Liver (tissue), 9 donors: Measurements from ENCODE around the gene SMAD1. TPM values are rescaled to one million over a fixed set of nuclear protein-coding genes. Genes with fewer than 3 reads are reported as not detected.

ENCODE experiments used
- DNase-seq: peaks from one replicate; pipeline ENCODE4 v3.0.0-alpha.2; 2017; ENCODE audit warnings: low spot score
- H3K27ac ChIP-seq, 2 donors: one replicate each; pipeline ENCODE4 v1.7.0; 2013; ENCODE audit warnings: inconsistent platforms in 2 of 2, low read length in 2 of 2, control low read depth in 1 of 2, low read depth in 1 of 2, mild to moderate bottlenecking in 1 of 2
- H3K27me3 ChIP-seq, 4 donors: one replicate each; pipeline versions ENCODE4 v1.6.1 to v1.7.0; 2013; ENCODE audit warnings: low read length in 3 of 4, inconsistent platforms in 1 of 4, mild to moderate bottlenecking in 1 of 4, moderate library complexity in 1 of 4; ENCODE audit not compliant: control insufficient read depth in 4 of 4, insufficient read depth in 4 of 4
- H3K36me3 ChIP-seq, 4 donors: one replicate each; pipeline versions ENCODE4 v1.6.1 to v1.7.0; 2013; ENCODE audit warnings: low read length in 3 of 4, mild to moderate bottlenecking in 3 of 4, low read depth in 1 of 4, moderate library complexity in 1 of 4; ENCODE audit not compliant: control insufficient read depth in 4 of 4, insufficient read depth in 3 of 4
- H3K4me1 ChIP-seq, 4 donors: one replicate each; pipeline versions ENCODE4 v1.6.1 to v1.7.0; 2013; ENCODE audit warnings: low read length in 3 of 4, mild to moderate bottlenecking in 3 of 4, moderate library complexity in 1 of 4; ENCODE audit not compliant: control insufficient read depth in 4 of 4, insufficient read depth in 4 of 4
- H3K4me3 ChIP-seq, 3 donors: one replicate each; pipeline versions ENCODE4 v1.6.1 to v1.7.0; 2013; ENCODE audit warnings: low read length in 3 of 3, control low read depth in 1 of 3, low read depth in 1 of 3, mild to moderate bottlenecking in 1 of 3
- H3K9ac ChIP-seq, 2 donors: one replicate each; pipeline ENCODE4 v1.7.0; 2013; ENCODE audit warnings: low read length in 2 of 2, mild to moderate bottlenecking in 2 of 2, moderate library complexity in 2 of 2, control low read depth in 1 of 2, low read depth in 1 of 2
- H3K9me3 ChIP-seq, 4 donors: one replicate each; pipeline versions ENCODE4 v1.6.1 to v1.7.0; 2013; ENCODE audit warnings: low read length in 3 of 4; ENCODE audit not compliant: control insufficient read depth in 4 of 4
- EGR1 ChIP-seq, 2 donors: IDR thresholded peaks; 2 replicates each; pipeline ENCODE4 v1.6.1; 2016 to 2018; ENCODE audit warnings: antibody characterized with exemption in 2 of 2, low read depth in 2 of 2
- FOXA1 ChIP-seq: IDR thresholded peaks from 2 replicates; pipeline ENCODE4 v1.6.1; 2016; ENCODE audit warnings: antibody characterized with exemption
- FOXA2 ChIP-seq: IDR thresholded peaks from 2 replicates; pipeline ENCODE4 v1.6.1; 2016; ENCODE audit warnings: antibody characterized with exemption
- GABPA ChIP-seq, 2 donors: IDR thresholded peaks in 1 of 2; conservative IDR thresholded peaks in 1 of 2; 2 replicates each; pipeline ENCODE4 v1.6.1; 2016; ENCODE audit warnings: antibody characterized with exemption in 2 of 2, mild to moderate bottlenecking in 1 of 2, moderate library complexity in 1 of 2
- HNF4A ChIP-seq, 2 donors: conservative IDR thresholded peaks; 2 replicates each; pipeline ENCODE4 v1.6.1; 2016; ENCODE audit warnings: antibody characterized with exemption in 2 of 2, mild to moderate bottlenecking in 2 of 2
- HNF4G ChIP-seq: IDR thresholded peaks from 2 replicates; pipeline ENCODE4 v1.6.1; 2016; ENCODE audit warnings: antibody characterized with exemption
- JUND ChIP-seq, 2 donors: IDR thresholded peaks; 2 replicates each; pipeline ENCODE4 v1.6.1; 2016; ENCODE audit warnings: antibody characterized with exemption in 2 of 2
- NR2F2 ChIP-seq: IDR thresholded peaks from 2 replicates; pipeline ENCODE4 v1.6.1; 2016; ENCODE audit warnings: antibody characterized with exemption
- RAD21 ChIP-seq, 2 donors: IDR thresholded peaks; 2 replicates each; pipeline ENCODE4 v1.6.1; 2016; ENCODE audit warnings: antibody characterized with exemption in 2 of 2, mild to moderate bottlenecking in 2 of 2
- RXRA ChIP-seq, 2 donors: IDR thresholded peaks; 2 replicates each; pipeline ENCODE4 v1.6.1; 2017 to 2018; ENCODE audit warnings: antibody characterized with exemption in 2 of 2, mild to moderate bottlenecking in 1 of 2
- SP1 ChIP-seq: IDR thresholded peaks from 2 replicates; pipeline ENCODE4 v1.6.1; 2018; ENCODE audit warnings: antibody characterized with exemption, mild to moderate bottlenecking
- TAF1 ChIP-seq: conservative IDR thresholded peaks from 2 replicates; pipeline ENCODE4 v1.6.1; 2016; ENCODE audit warnings: antibody characterized with exemption, mild to moderate bottlenecking
- YY1 ChIP-seq: IDR thresholded peaks from 2 replicates; pipeline ENCODE4 v1.6.1; 2016; ENCODE audit warnings: antibody characterized with exemption, mild to moderate bottlenecking
- WGBS: extraction: QIAGEN DNeasy Blood & Tissue Kit; methylation state at CpG from one replicate; pipeline ENCODE4 v1.1.7; 2013; 5-methylcytosine and 5-hydroxymethylcytosine counted together
- polyA plus RNA-seq, 2 donors: library from polyadenylated mRNA; stranded (reverse) in 1 of 2; unstranded in 1 of 2; fragments of 200-250 nt in 1 of 2; fragments of >200 nt in 1 of 2; fragmentation: Nextera tagmentation in 1 of 2; extraction: Ambion mirVana in 1 of 2; gene quantifications; one replicate each; pipeline versions ENCODE4 v1.2.1 to v1.2.3, GENCODE V29; 2013 to 2015
- total RNA-seq, 2 donors: library from RNA; depleted of rRNA; stranded (reverse); fragments of >200 nt; gene quantifications; one replicate each; pipeline ENCODE4 v1.2.3, GENCODE V29; 2014
- TF ChIP-seq, protein P1 (sequence below): IDR thresholded peaks from 2 replicates; pipeline ENCODE4 v1.6.1; 2016; ENCODE audit warnings: antibody characterized with exemption
- TF ChIP-seq, protein P2 (sequence below): IDR thresholded peaks from 2 replicates; pipeline ENCODE4 v1.6.1; 2016; ENCODE audit warnings: antibody characterized with exemption, mild to moderate bottlenecking
- TF ChIP-seq, protein P3 (sequence below): fragments of 150-350 bp; IDR thresholded peaks from 2 replicates; pipeline ENCODE4 v1.5.1; 2017; ENCODE audit warnings: improper control_type of control experiment, low read depth, low read length; ENCODE audit not compliant: missing input control
- TF ChIP-seq, protein P4 (sequence below): IDR thresholded peaks from 2 replicates; pipeline ENCODE4 v1.6.1; 2016; ENCODE audit warnings: antibody characterized with exemption
- TF ChIP-seq, protein P5 (sequence below): IDR thresholded peaks from 2 replicates; pipeline ENCODE4 v1.6.1; 2016; ENCODE audit warnings: antibody characterized with exemption
- donor health status: healthy.
- donor health status: healthy.
- donor health status: healthy.
- donor health status: healthy.
- donor health status: healthy.

The SMAD1 gene
- total RNA-seq (10 to 100 TPM in 1 of 2 donors, 1 to 10 TPM in 1; 6.3 to 43.8 TPM), polyA plus RNA-seq (10 to 100 TPM; 10.5 to 18.8 TPM)

DNA sequence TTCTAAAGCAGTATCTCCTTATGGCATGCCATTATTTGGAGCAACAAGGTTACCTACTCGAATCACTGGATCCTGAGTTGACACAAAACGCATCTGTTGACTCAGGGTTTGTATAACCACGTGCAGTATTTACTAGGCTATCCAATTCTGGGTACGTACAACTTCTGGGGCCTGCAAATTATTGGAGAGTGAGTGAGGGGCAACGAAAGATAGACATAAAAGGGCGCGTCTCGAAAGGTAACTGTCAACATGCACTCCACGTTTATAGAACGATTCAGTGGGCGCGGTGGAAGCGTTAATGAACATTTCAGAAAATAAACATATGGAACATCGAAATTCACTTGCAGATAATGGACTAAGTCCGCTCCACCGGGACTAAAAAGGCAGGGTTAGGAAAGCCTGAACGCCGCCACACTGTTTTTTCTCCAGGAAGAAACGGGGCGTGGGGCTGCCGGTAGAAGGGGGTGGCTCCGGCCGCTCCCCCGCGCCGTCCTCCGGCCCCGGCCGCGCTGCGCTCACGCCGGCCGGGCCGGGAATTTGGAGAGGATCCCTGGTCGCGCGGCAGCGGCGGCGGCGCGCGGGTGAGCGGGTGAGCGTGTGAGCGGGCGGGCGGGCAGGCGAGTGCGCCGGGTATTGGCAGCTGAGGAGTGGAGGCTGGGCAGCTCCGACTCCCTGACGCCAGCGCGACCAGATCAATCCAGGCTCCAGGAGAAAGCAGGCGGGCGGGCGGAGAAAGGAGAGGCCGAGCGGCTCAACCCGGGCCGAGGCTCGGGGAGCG lies at the start of gene SMAD1:
Gene SMAD1 (plus strand): TSS at position 690 of the 778 bp plus-strand sequence. CDS start 32,761 bp downstream, outside the sequence.
- H3K9me3 ChIP-seq = no peaks in the 10 kb centered on the region
- TF ChIP-seq RXRA (IDR thresholded peaks at IDR 0.05) (no peak), FOXA1 (peak; percentile 21), SP1 (no peak), TAF1 (peak; percentile 65), FOXA2 (peak; percentile 54), RAD21 (IDR thresholded peaks at IDR 0.05) (peak; percentile 9 to 21)
- TF ChIP-seq, protein P1, sequence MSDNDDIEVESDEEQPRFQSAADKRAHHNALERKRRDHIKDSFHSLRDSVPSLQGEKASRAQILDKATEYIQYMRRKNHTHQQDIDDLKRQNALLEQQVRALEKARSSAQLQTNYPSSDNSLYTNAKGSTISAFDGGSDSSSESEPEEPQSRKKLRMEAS = peak; percentile 43
- TF ChIP-seq, protein P2, sequence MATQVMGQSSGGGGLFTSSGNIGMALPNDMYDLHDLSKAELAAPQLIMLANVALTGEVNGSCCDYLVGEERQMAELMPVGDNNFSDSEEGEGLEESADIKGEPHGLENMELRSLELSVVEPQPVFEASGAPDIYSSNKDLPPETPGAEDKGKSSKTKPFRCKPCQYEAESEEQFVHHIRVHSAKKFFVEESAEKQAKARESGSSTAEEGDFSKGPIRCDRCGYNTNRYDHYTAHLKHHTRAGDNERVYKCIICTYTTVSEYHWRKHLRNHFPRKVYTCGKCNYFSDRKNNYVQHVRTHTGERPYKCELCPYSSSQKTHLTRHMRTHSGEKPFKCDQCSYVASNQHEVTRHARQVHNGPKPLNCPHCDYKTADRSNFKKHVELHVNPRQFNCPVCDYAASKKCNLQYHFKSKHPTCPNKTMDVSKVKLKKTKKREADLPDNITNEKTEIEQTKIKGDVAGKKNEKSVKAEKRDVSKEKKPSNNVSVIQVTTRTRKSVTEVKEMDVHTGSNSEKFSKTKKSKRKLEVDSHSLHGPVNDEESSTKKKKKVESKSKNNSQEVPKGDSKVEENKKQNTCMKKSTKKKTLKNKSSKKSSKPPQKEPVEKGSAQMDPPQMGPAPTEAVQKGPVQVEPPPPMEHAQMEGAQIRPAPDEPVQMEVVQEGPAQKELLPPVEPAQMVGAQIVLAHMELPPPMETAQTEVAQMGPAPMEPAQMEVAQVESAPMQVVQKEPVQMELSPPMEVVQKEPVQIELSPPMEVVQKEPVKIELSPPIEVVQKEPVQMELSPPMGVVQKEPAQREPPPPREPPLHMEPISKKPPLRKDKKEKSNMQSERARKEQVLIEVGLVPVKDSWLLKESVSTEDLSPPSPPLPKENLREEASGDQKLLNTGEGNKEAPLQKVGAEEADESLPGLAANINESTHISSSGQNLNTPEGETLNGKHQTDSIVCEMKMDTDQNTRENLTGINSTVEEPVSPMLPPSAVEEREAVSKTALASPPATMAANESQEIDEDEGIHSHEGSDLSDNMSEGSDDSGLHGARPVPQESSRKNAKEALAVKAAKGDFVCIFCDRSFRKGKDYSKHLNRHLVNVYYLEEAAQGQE = peak; percentile 50
- H3K27me3 ChIP-seq = no peaks in the 10 kb centered on the region
- DNase-seq = peak; percentile 80
- H3K27ac ChIP-seq = peak within 1 kb of the TSS; percentile 97 to 99
- peak within 1 kb of the TSS; percentile 73 to 84 for H3K9ac ChIP-seq
- peak within 1 kb of the TSS; percentile 69 to 94 (median 78) for H3K4me3 ChIP-seq
- peaks cover 2 to 31% (median 23%) of the 10 kb centered on the region in 4 donors for H3K4me1 ChIP-seq
- under 1% methylated on average over 65 of the region's 65 CpGs for WGBS
- no peaks in the 10 kb centered on the region for H3K36me3 ChIP-seq

DNA sequence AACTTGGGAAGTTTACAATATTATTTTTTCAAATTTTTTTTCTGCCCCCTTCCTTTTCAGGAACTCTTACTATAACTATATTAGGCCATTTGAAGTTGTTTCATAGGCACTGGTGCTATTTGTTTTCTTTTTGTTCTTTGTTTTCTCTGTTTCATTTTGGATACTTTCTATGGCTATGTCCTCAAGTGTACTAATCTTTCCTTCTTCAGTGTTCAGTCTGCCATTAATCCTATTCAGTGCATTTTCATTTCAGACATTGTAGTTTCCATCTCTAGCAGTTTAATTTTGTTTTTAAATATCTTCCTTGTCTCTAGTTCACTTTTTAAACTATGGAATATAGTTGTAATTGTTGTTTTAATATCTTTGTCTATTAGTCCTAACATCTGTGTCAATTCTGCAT lies 48.0 kb upstream of the SMAD1 start:
- Histone ChIP-seq H3K27ac (no peak overlapping the region), H3K9me3 (no peaks in the 10 kb centered on the region), H3K4me1 (peaks cover 2 to 14% (median 11%) of the 10 kb centered on the region in 4 donors), H3K4me3 (no peak overlapping the region), H3K36me3 (no peaks in the 10 kb centered on the region), H3K27me3 (no peaks in the 10 kb centered on the region), H3K9ac (no peak overlapping the region)
- TF ChIP-seq YY1 = no peak
- no peak for TF ChIP-seq HNF4G
- TF ChIP-seq RXRA (IDR thresholded peaks at IDR 0.05) = no peak
- TF ChIP-seq GABPA (IDR thresholded peaks at IDR 0.05 in 1 of 2, conservative IDR thresholded peaks at IDR 0.05 in 1 of 2) = no peak
- TF ChIP-seq, protein P2 = no peak
- TF ChIP-seq, protein P1 = no peak
- no peak for TF ChIP-seq FOXA1
- no peak for TF ChIP-seq EGR1 (IDR thresholded peaks at IDR 0.05; ENCODE audit: low read depth in 2 of 2)
- TF ChIP-seq, protein P3, sequence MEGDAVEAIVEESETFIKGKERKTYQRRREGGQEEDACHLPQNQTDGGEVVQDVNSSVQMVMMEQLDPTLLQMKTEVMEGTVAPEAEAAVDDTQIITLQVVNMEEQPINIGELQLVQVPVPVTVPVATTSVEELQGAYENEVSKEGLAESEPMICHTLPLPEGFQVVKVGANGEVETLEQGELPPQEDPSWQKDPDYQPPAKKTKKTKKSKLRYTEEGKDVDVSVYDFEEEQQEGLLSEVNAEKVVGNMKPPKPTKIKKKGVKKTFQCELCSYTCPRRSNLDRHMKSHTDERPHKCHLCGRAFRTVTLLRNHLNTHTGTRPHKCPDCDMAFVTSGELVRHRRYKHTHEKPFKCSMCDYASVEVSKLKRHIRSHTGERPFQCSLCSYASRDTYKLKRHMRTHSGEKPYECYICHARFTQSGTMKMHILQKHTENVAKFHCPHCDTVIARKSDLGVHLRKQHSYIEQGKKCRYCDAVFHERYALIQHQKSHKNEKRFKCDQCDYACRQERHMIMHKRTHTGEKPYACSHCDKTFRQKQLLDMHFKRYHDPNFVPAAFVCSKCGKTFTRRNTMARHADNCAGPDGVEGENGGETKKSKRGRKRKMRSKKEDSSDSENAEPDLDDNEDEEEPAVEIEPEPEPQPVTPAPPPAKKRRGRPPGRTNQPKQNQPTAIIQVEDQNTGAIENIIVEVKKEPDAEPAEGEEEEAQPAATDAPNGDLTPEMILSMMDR = no peak
- no peak for TF ChIP-seq SP1
- no peak for TF ChIP-seq NR2F2
- TF ChIP-seq HNF4A (conservative IDR thresholded peaks at IDR 0.05) = no peak
- no peak for TF ChIP-seq FOXA2
- TF ChIP-seq, protein P4, sequence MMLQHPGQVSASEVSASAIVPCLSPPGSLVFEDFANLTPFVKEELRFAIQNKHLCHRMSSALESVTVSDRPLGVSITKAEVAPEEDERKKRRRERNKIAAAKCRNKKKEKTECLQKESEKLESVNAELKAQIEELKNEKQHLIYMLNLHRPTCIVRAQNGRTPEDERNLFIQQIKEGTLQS = no peak
- TF ChIP-seq TAF1 = no peak
- TF ChIP-seq, protein P5, sequence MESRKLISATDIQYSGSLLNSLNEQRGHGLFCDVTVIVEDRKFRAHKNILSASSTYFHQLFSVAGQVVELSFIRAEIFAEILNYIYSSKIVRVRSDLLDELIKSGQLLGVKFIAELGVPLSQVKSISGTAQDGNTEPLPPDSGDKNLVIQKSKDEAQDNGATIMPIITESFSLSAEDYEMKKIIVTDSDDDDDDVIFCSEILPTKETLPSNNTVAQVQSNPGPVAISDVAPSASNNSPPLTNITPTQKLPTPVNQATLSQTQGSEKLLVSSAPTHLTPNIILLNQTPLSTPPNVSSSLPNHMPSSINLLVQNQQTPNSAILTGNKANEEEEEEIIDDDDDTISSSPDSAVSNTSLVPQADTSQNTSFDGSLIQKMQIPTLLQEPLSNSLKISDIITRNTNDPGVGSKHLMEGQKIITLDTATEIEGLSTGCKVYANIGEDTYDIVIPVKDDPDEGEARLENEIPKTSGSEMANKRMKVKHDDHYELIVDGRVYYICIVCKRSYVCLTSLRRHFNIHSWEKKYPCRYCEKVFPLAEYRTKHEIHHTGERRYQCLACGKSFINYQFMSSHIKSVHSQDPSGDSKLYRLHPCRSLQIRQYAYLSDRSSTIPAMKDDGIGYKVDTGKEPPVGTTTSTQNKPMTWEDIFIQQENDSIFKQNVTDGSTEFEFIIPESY = no peak
- no peak for TF ChIP-seq JUND (IDR thresholded peaks at IDR 0.05)
- no peak for DNase-seq
